HEK293 (cell line): Measurements from ENCODE around the gene PHKG2.
A peak's percentile ranks its signal among the peaks of the same experiment; 100 is the strongest.

ENCODE experiments used
- CTCF ChIA-PET: fragments of 350-600 bp; formaldehyde crosslinking; extraction: SDS; loops from one replicate; lab custom pipeline; 2021; ENCODE audit warnings: antibody characterized with exemption; lab: Yijun Ruan, JAX
- POLR2A ChIA-PET: fragments of 300-600 bp; formaldehyde crosslinking; extraction: SDS; loops from one replicate; lab custom pipeline; 2020; ENCODE audit warnings: antibody characterized with exemption, inconsistent platforms; lab: Yijun Ruan, JAX
- H3K27ac ChIP-seq: fragments of 200-500 bp; sonication (Bioruptor generic); 2 replicates; pipeline ENCODE4 v1.5.1; 2014; ENCODE audit warnings: low read depth, low read length, control low read depth, inconsistent platforms; ENCODE audit errors: extremely low read depth
- H3K36me3 ChIP-seq, 2 experiments: fragments of 200-500 bp in 1 of 2; sonication (Bioruptor generic) in 1 of 2; 1 replicate in 1 of 2; 2 replicates in 1 of 2; pipeline ENCODE4 v1.5.1; 2014 to 2017; ENCODE audit warnings: inconsistent platforms in 2 of 2, low read length in 2 of 2; ENCODE audit not compliant: control insufficient read depth in 2 of 2, insufficient read depth in 1 of 2
- H3K4me1 ChIP-seq: fragments of 200-500 bp; sonication (Bioruptor generic); 2 replicates; pipeline ENCODE4 v1.5.1; 2014; ENCODE audit warnings: mild to moderate bottlenecking, low read length, inconsistent platforms; ENCODE audit not compliant: control insufficient read depth, insufficient read depth
- H3K4me3 ChIP-seq: 2 replicates; pipeline ENCODE4 v1.5.1; 2011; ENCODE audit warnings: low read depth, mild to moderate bottlenecking, control low read depth, low read length, moderate library complexity
- H3K9me3 ChIP-seq: fragments of 200-500 bp; sonication (Bioruptor generic); 2 replicates; pipeline ENCODE4 v1.5.1; 2014; ENCODE audit warnings: low read depth, low read length, inconsistent platforms; ENCODE audit not compliant: control insufficient read depth, insufficient read depth
- PATZ1 ChIP-seq: fragments of 450-650 bp; formaldehyde crosslinking; IDR thresholded peaks from 2 replicates; pipeline ENCODE4 v1.5.1; 2016; ENCODE audit warnings: missing biosample characterization, missing genetic modification characterization
- REST ChIP-seq: fragments of 450-650 bp; formaldehyde crosslinking; IDR thresholded peaks from 2 replicates; pipeline ENCODE4 v1.5.1; 2016; ENCODE audit warnings: missing biosample characterization, missing genetic modification characterization
- SCRT1 ChIP-seq: fragments of 450-650 bp; formaldehyde crosslinking; IDR thresholded peaks from 2 replicates; pipeline ENCODE4 v1.5.1; 2016; ENCODE audit warnings: missing biosample characterization, missing genetic modification characterization, borderline replicate concordance
- SCRT2 ChIP-seq: fragments of 450-650 bp; formaldehyde crosslinking; IDR thresholded peaks from 2 replicates; pipeline ENCODE4 v1.5.1; 2016; ENCODE audit warnings: missing biosample characterization, missing genetic modification characterization
- ZBTB6 ChIP-seq: fragments of 450-650 bp; formaldehyde crosslinking; IDR thresholded peaks from 2 replicates; pipeline ENCODE4 v1.5.1; 2017; ENCODE audit warnings: missing biosample characterization, missing genetic modification characterization
- ZNF138 ChIP-seq: fragments of 450-650 bp; formaldehyde crosslinking; IDR thresholded peaks from 2 replicates; pipeline ENCODE4 v1.5.1; 2016; ENCODE audit warnings: missing biosample characterization, missing genetic modification characterization, borderline replicate concordance
- ZNF2 ChIP-seq: fragments of 450-650 bp; formaldehyde crosslinking; IDR thresholded peaks from 2 replicates; pipeline ENCODE4 v1.5.1; 2016; ENCODE audit warnings: missing biosample characterization, missing genetic modification characterization
- ZNF24 ChIP-seq: fragments of 450-650 bp; formaldehyde crosslinking; IDR thresholded peaks from 2 replicates; pipeline ENCODE4 v1.5.1; 2016; ENCODE audit warnings: missing biosample characterization, missing genetic modification characterization
- ZNF311 ChIP-seq: fragments of 450-650 bp; formaldehyde crosslinking; IDR thresholded peaks from 2 replicates; pipeline ENCODE4 v1.5.1; 2017; ENCODE audit warnings: missing biosample characterization, missing genetic modification characterization, borderline replicate concordance
- ZNF449 ChIP-seq: fragments of 450-650 bp; formaldehyde crosslinking; IDR thresholded peaks from 2 replicates; pipeline ENCODE4 v1.5.1; 2017; ENCODE audit warnings: missing biosample characterization, mild to moderate bottlenecking, missing genetic modification characterization, moderate library complexity
- ZNF513 ChIP-seq: fragments of 450-650 bp; IDR thresholded peaks from 2 replicates; pipeline ENCODE4 v1.5.1; 2018; ENCODE audit warnings: missing biosample characterization, missing genetic modification characterization
- ZNF521 ChIP-seq: fragments of 450-650 bp; formaldehyde crosslinking; IDR thresholded peaks from 2 replicates; pipeline ENCODE4 v1.5.1; 2017; ENCODE audit warnings: missing biosample characterization, mild to moderate bottlenecking, missing genetic modification characterization
- ZNF585B ChIP-seq: fragments of 450-650 bp; formaldehyde crosslinking; IDR thresholded peaks from 2 replicates; pipeline ENCODE4 v1.5.1; 2016; ENCODE audit warnings: missing biosample characterization, missing genetic modification characterization
- ZNF600 ChIP-seq: fragments of 450-650 bp; formaldehyde crosslinking; IDR thresholded peaks from 2 replicates; pipeline ENCODE4 v1.5.1; 2016; ENCODE audit warnings: missing biosample characterization, missing genetic modification characterization
- ZNF658 ChIP-seq: fragments of 450-650 bp; formaldehyde crosslinking; IDR thresholded peaks from 2 replicates; pipeline ENCODE4; 2016; ENCODE audit warnings: missing biosample characterization, missing genetic modification characterization
- ZXDB ChIP-seq: fragments of 450-650 bp; formaldehyde crosslinking; IDR thresholded peaks from 2 replicates; pipeline ENCODE4 v1.5.1; 2016; ENCODE audit warnings: missing biosample characterization, missing genetic modification characterization

The PHKG2 gene

GRCh38 chr16:30723725-30724355 lies 24.4 kb upstream of the PHKG2 start:
- no peaks in the 10 kb centered on the region for H3K4me1 ChIP-seq
- CTCF ChIA-PET, result interaction anchor here (0.6 to 1.5 kb wide), 2 partner anchors 21 to 928 kb away, joined by 3 read pairs; no protein-coding TSS in a partner anchor

GRCh38 chr16:30724641-30725417 lies 23.4 kb upstream of the PHKG2 start:
- H3K9me3 ChIP-seq, result no peaks in the 10 kb centered on the region
- CTCF ChIA-PET, result interaction anchor here (0.6 kb wide), 2 partner anchors 23 to 929 kb away, joined by 3 read pairs; partner anchors contain the start of gene PHKG2
- peaks cover 67 to 100% of the 10 kb centered on the region in 2 experiments for H3K36me3 ChIP-seq
- no peak overlapping the region for H3K27ac ChIP-seq
- no peak overlapping the region for H3K4me3 ChIP-seq
- no peaks in the 10 kb centered on the region for H3K4me1 ChIP-seq
- TF ChIP-seq ZNF311 (tag by site-specific recombination) (no peak), ZNF521 (no peak), ZBTB6 (tag by site-specific recombination) (peak; percentile 46; the same call in 1 of the 2 replicates), ZNF2 (tag by site-specific recombination) (no peak)
- POLR2A ChIA-PET, result interaction anchor here (0.5 to 1.9 kb wide), 7 partner anchors 18 to 720 kb away, joined by 3 to 10 read pairs (median 3); partner anchors contain the start of gene PHKG2

More at GRCh38 chr16:30723725-30724355, 24.4 kb upstream of the PHKG2 start:
- POLR2A ChIA-PET, result interaction anchor here (0.5 to 1.9 kb wide), 8 partner anchors 9 to 309 kb away, joined by 3 to 8 read pairs (median 3); partner anchors contain the start of genes PHKG2 and SRCAP
- Histone ChIP-seq H3K9me3 (no peaks in the 10 kb centered on the region), H3K36me3 (peaks cover 67 to 98% of the 10 kb centered on the region in 2 experiments), H3K4me3 (no peak overlapping the region)
- TF ChIP-seq SCRT1 (peak; percentile 47; the same call in 1 of the 2 replicates), SCRT2 (peak; percentile 82), ZBTB6 (tag by site-specific recombination) (peak; percentile 96; the same call in 1 of the 2 replicates), ZNF600 (tag by site-specific recombination) (peak; percentile 44), REST (tag by site-specific recombination) (no peak)
- TF ChIP-seq, all 188 proteins: peak for 4
- no peak overlapping the region for H3K27ac ChIP-seq

GRCh38 chr16:30725418-30725792 lies 22.8 kb upstream of the PHKG2 start:
- no peaks in the 10 kb centered on the region for H3K4me1 ChIP-seq
- CTCF ChIA-PET, result no interaction called here
- POLR2A ChIA-PET, result interaction anchor here (0.5 to 1.9 kb wide), 3 partner anchors 19 to 57 kb away, joined by 3 to 8 read pairs (median 3); partner anchors contain the start of gene PHKG2
- H3K27ac ChIP-seq, result no peak overlapping the region
- no peaks in the 10 kb centered on the region for H3K9me3 ChIP-seq
- H3K4me3 ChIP-seq, result no peak overlapping the region
- peaks cover 67 to 100% of the 10 kb centered on the region in 2 experiments for H3K36me3 ChIP-seq
- TF ChIP-seq ZNF449 (no peak), ZNF138 (no peak), ZNF24 (tag by site-specific recombination) (no peak), ZNF513 (tag by site-specific recombination) (no peak), ZXDB (tag by site-specific recombination) (no peak), PATZ1 (tag by site-specific recombination) (no peak), ZNF585B (tag by site-specific recombination) (no peak), ZNF658 (tag by site-specific recombination) (no peak)
